Measurements from ENCODE around the gene FBXO47.
"Not testable (repeated sequence)": the region's sequence is repeated elsewhere in the genome, so short reads cannot be mapped to it uniquely, and the experiment has no call there.

DNA sequence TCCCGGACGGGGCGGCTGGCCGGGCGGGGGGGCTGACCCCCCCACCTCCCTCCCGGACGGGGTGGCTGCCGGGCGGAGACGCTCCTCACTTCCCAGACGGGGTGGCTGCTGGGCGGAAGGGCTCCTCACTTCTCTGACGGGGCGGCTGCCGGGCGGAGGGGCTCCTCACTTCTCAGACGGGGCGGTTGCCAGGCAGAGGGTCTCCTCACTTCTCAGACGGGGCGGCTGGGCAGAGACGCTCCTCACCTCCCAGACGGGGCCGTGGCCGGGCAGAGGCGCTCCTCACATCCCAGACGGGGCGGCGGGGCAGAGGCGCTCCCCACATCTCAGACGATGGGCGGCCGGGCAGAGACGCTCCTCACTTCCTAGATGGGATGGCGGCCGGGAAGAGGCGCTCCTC, 36.4 kb downstream of the FBXO47 start:
- TF ChIP-seq, protein P1, sequence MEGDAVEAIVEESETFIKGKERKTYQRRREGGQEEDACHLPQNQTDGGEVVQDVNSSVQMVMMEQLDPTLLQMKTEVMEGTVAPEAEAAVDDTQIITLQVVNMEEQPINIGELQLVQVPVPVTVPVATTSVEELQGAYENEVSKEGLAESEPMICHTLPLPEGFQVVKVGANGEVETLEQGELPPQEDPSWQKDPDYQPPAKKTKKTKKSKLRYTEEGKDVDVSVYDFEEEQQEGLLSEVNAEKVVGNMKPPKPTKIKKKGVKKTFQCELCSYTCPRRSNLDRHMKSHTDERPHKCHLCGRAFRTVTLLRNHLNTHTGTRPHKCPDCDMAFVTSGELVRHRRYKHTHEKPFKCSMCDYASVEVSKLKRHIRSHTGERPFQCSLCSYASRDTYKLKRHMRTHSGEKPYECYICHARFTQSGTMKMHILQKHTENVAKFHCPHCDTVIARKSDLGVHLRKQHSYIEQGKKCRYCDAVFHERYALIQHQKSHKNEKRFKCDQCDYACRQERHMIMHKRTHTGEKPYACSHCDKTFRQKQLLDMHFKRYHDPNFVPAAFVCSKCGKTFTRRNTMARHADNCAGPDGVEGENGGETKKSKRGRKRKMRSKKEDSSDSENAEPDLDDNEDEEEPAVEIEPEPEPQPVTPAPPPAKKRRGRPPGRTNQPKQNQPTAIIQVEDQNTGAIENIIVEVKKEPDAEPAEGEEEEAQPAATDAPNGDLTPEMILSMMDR (IDR thresholded peaks at IDR 0.05) = not testable (repeated sequence)
- TF ChIP-seq POLR2A, POLR2AphosphoS5, EP300 (IDR thresholded peaks at IDR 0.05): not testable (repeated sequence)

Measured in upper lobe of left lung (tissue), 4 donors.